Lung microvascular endothelial cell (primary cell): ENCODE measurements around the gene THBS3. TPM values are rescaled to one million over a fixed set of nuclear protein-coding genes. Genes with fewer than 3 reads are reported as not detected.
"Not testable (repeated sequence)": the region's sequence is repeated elsewhere in the genome, so short reads cannot be mapped to it uniquely, and the experiment has no call there.

ENCODE experiments used
- DNase-seq, 2 donors: peaks; one replicate each; pipeline versions ENCODE4 v3.0.0 to v3.0.0-alpha.2; 2010; ENCODE audit warnings: low read depth in 2 of 2
- total RNA-seq: library from RNA; depleted of rRNA; stranded (reverse); fragments of >200 nt; gene quantifications from 2 replicates; pipeline ENCODE4 v1.2.1, GENCODE V29; 2014

The THBS3 gene
- total RNA-seq, 1 donor from 2014 or later, result 7.9 TPM

GRCh38 chr1:155155996-155156643, 51.6 kb downstream of the THBS3 start:
- not testable (repeated sequence) for DNase-seq

Other genes with a start within 250 kb of the THBS3 start
- gene PYGO2, start 246.1 kb downstream of the THBS3 start, total RNA-seq, result 20.5 and 42.5 TPM in 2 replicates
- gene SHC1, start 237.2 kb downstream of the THBS3 start, total RNA-seq, result 175 and 321 TPM in 2 replicates
- gene CKS1B, start 233.2 kb downstream of the THBS3 start, total RNA-seq, result 30.4 and 54.5 TPM in 2 replicates
- 18.3 and 24.2 TPM in 2 replicates for gene FLAD1, start 224.6 kb downstream of the THBS3 start, total RNA-seq
- gene LENEP, start 214.3 kb downstream of the THBS3 start, total RNA-seq, result 0.40 and 0.44 TPM in 2 replicates
- gene ZBTB7B, start 205.1 kb downstream of the THBS3 start, total RNA-seq, result 7.4 and 10.3 TPM in 2 replicates
- gene DCST2, start 174.1 kb downstream of the THBS3 start, total RNA-seq, result 0.20 TPM in 1 of 2 replicates, not detected in the other
- not detected in 2 replicates for gene DCST1, start 174.1 kb downstream of the THBS3 start, total RNA-seq
- 82.5 and 197 TPM in 2 replicates for gene ADAM15, start 156.6 kb downstream of the THBS3 start, total RNA-seq
- gene EFNA4, start 144.2 kb downstream of the THBS3 start, total RNA-seq, result 13.5 and 15.1 TPM in 2 replicates
- gene EFNA3, start 129.1 kb downstream of the THBS3 start, total RNA-seq, result 0.79 and 1.3 TPM in 2 replicates
- gene EFNA1, start 80.0 kb downstream of the THBS3 start, total RNA-seq, result 127 and 129 TPM in 2 replicates
- 36.9 and 41.8 TPM in 2 replicates for gene SLC50A1, start 72.0 kb downstream of the THBS3 start, total RNA-seq
- 25.5 and 34.9 TPM in 2 replicates for gene DPM3, start 67.4 kb downstream of the THBS3 start, total RNA-seq
- 169 and 232 TPM in 2 replicates for gene KRTCAP2, start 34.6 kb downstream of the THBS3 start, total RNA-seq
- 1.2 and 2.4 TPM in 2 replicates for gene TRIM46, start 34.0 kb downstream of the THBS3 start, total RNA-seq
- gene MTX1, start 798 bp upstream of the THBS3 start, total RNA-seq, result 28.8 and 31.6 TPM in 2 replicates
- gene ENTREP3, start 47.6 kb upstream of the THBS3 start, total RNA-seq, result 2.4 and 3.0 TPM in 2 replicates
- gene SCAMP3, start 54.5 kb upstream of the THBS3 start, total RNA-seq, result 24.8 and 34.1 TPM in 2 replicates
- gene CLK2, start 65.6 kb upstream of the THBS3 start, total RNA-seq, result 12.2 and 24.0 TPM in 2 replicates
- gene HCN3, start 69.6 kb upstream of the THBS3 start, total RNA-seq, result 0.44 and 0.60 TPM in 2 replicates
- under 0.01 TPM in 1 of 2 replicates, not detected in the other for gene PKLR, start 93.5 kb upstream of the THBS3 start, total RNA-seq
- gene FDPS, start 101.0 kb upstream of the THBS3 start, total RNA-seq, result 397 and 432 TPM in 2 replicates
- gene RUSC1, start 113.0 kb upstream of the THBS3 start, total RNA-seq, result 7.2 and 9.3 TPM in 2 replicates